Neuronal stem cell (in vitro differentiated cells): ENCODE results near the gene SLC7A10.

Experiments
- DNase-seq: peaks from one replicate; pipeline ENCODE4 v3.0.0-alpha.2; 2013; ENCODE audit warnings: low spot score
- H2AFZ ChIP-seq: one replicate; pipeline ENCODE4 v1.6.1; 2013; ENCODE audit warnings: mild to moderate bottlenecking, low read length, inconsistent platforms
- H2AK5ac ChIP-seq: 2 replicates; pipeline ENCODE4 v1.6.1; 2013; ENCODE audit warnings: low read depth, mild to moderate bottlenecking, inconsistent platforms, low read length, moderate library complexity, mixed read lengths
- H2BK120ac ChIP-seq: 2 replicates; pipeline ENCODE4 v1.6.1; 2013; ENCODE audit warnings: low read depth, mild to moderate bottlenecking, inconsistent platforms, low read length, moderate library complexity, mixed read lengths
- H2BK12ac ChIP-seq: one replicate; pipeline ENCODE4 v1.6.1; 2013; ENCODE audit warnings: low read length, inconsistent platforms
- H2BK15ac ChIP-seq: 2 replicates; pipeline ENCODE4 v1.6.1; 2013; ENCODE audit warnings: mild to moderate bottlenecking, low read length, inconsistent platforms, mixed read lengths
- H2BK5ac ChIP-seq: one replicate; pipeline ENCODE4 v1.6.1; 2013; ENCODE audit warnings: inconsistent platforms, mild to moderate bottlenecking, low read length, moderate library complexity
- H3K14ac ChIP-seq: one replicate; pipeline ENCODE4 v1.6.1; 2013; ENCODE audit warnings: low read length, inconsistent platforms
- H3K18ac ChIP-seq: 2 replicates; pipeline ENCODE4 v1.6.1; 2013; ENCODE audit warnings: low read length, inconsistent platforms
- H3K23ac ChIP-seq: 2 replicates; pipeline ENCODE4 v1.6.1; 2013; ENCODE audit warnings: low read depth, mild to moderate bottlenecking, mixed read lengths, low read length, inconsistent platforms; ENCODE audit not compliant: poor library complexity
- H3K27ac ChIP-seq: replicated peaks from 3 replicates; pipeline ENCODE4 v1.5.1; 2013; ENCODE audit warnings: low read length, inconsistent platforms
- H3K27me3 ChIP-seq, 3 experiments: 2 replicates each; pipeline ENCODE4 v1.6.1; 2013; ENCODE audit warnings: low read length in 3 of 3, mild to moderate bottlenecking in 2 of 3, inconsistent platforms in 1 of 3, low read depth in 1 of 3, mixed read lengths in 1 of 3, moderate library complexity in 1 of 3; ENCODE audit not compliant: control insufficient read depth in 3 of 3, insufficient read depth in 3 of 3
- H3K36me3 ChIP-seq, 2 donors: replicated peaks in 1 of 2; 2 replicates each; pipeline ENCODE4 v1.6.1; 2013; ENCODE audit warnings: low read length in 2 of 2; ENCODE audit not compliant: control insufficient read depth in 2 of 2, insufficient read depth in 2 of 2
- H3K4ac ChIP-seq: 2 replicates; pipeline ENCODE4 v1.6.1; 2013; ENCODE audit warnings: inconsistent platforms, mild to moderate bottlenecking, low read length, moderate library complexity
- H3K4me1 ChIP-seq, 2 donors: 1 replicate in 1 of 2; 2 replicates in 1 of 2; pipeline ENCODE4 v1.6.1; 2013; ENCODE audit warnings: low read length in 2 of 2, low read depth in 1 of 2; ENCODE audit not compliant: control insufficient read depth in 2 of 2, insufficient read depth in 1 of 2
- H3K4me2 ChIP-seq: one replicate; pipeline ENCODE4 v1.6.1; 2013; ENCODE audit warnings: mild to moderate bottlenecking, low read length, inconsistent platforms; ENCODE audit not compliant: insufficient read depth, poor library complexity, severe bottlenecking
- H3K4me3 ChIP-seq, 2 donors: 2 replicates each; pipeline ENCODE4 v1.5.1; 2013; ENCODE audit warnings: low read length in 2 of 2, mild to moderate bottlenecking in 2 of 2, inconsistent platforms in 1 of 2, moderate library complexity in 1 of 2
- H3K79me1 ChIP-seq: one replicate; pipeline ENCODE4 v1.6.1; 2013; ENCODE audit warnings: low read depth, mild to moderate bottlenecking, inconsistent platforms, low read length, moderate library complexity
- H3K9ac ChIP-seq: one replicate; pipeline ENCODE4 v1.6.1; 2013; ENCODE audit warnings: mild to moderate bottlenecking, low read depth, low read length, inconsistent platforms; ENCODE audit not compliant: poor library complexity
- H3K9me3 ChIP-seq, 2 donors: replicated peaks in 1 of 2; 2 replicates each; pipeline versions ENCODE3 to v1.6.1; 2013; ENCODE audit warnings: low read length in 2 of 2, mild to moderate bottlenecking in 2 of 2, inconsistent platforms in 1 of 2, low read depth in 1 of 2, mixed read lengths in 1 of 2, moderate library complexity in 1 of 2; ENCODE audit not compliant: control insufficient read depth in 2 of 2, insufficient read depth in 1 of 2
- H4K8ac ChIP-seq: one replicate; pipeline ENCODE4 v1.6.1; 2013; ENCODE audit warnings: low read depth, mild to moderate bottlenecking, inconsistent platforms, low read length, moderate library complexity
- H4K91ac ChIP-seq: one replicate; pipeline ENCODE4 v1.6.1; 2013; ENCODE audit warnings: low read length, low read depth, mild to moderate bottlenecking, inconsistent platforms; ENCODE audit not compliant: poor library complexity
- WGBS, 2 donors: extraction: QIAGEN DNeasy Blood & Tissue Kit; methylation state at CpG; one replicate each; pipeline ENCODE4 v1.1.7; 2013; ENCODE audit warnings: missing lambda C conversion rate in 2 of 2, mixed read lengths in 1 of 2; ENCODE audit not compliant: insufficient read length in 2 of 2, insufficient replicate concordance in 1 of 2; ENCODE audit errors: extremely low coverage in 2 of 2; 5-methylcytosine and 5-hydroxymethylcytosine counted together

The SLC7A10 gene

GRCh38 chr19:33240181-33240771 is 14.6 kb upstream of the SLC7A10 start:
- Histone ChIP-seq H3K36me3 (no peaks in the 10 kb centered on the region), H3K4ac (no peak overlapping the region), H3K27ac (no peak overlapping the region), H3K27me3 (peaks cover 0 to 20% (median 0%) of the 10 kb centered on the region in 3 experiments), H3K23ac (no peak overlapping the region), H2AK5ac (peak overlapping the region; percentile 15), H2BK12ac (no peak overlapping the region), H3K14ac (no peak overlapping the region), H3K4me2 (no peak overlapping the region), H3K79me1 (no peaks in the 10 kb centered on the region), H2BK120ac (no peak overlapping the region), H2BK15ac (no peak overlapping the region), H2AFZ (no peak overlapping the region), H3K4me3 (no peak overlapping the region), H3K9me3 (peaks cover 2 to 4% of the 10 kb centered on the region in 2 donors), H3K4me1 (no peaks in the 10 kb centered on the region), H4K8ac (no peak overlapping the region), H3K9ac (no peak overlapping the region), H3K18ac (peak overlapping the region; percentile 19), H4K91ac (no peak overlapping the region), H2BK5ac (no peak overlapping the region)
- no CpG with 5 or more reads among the region's 8 CpGs for WGBS, 2 donors
- no peak for DNase-seq

DNA sequence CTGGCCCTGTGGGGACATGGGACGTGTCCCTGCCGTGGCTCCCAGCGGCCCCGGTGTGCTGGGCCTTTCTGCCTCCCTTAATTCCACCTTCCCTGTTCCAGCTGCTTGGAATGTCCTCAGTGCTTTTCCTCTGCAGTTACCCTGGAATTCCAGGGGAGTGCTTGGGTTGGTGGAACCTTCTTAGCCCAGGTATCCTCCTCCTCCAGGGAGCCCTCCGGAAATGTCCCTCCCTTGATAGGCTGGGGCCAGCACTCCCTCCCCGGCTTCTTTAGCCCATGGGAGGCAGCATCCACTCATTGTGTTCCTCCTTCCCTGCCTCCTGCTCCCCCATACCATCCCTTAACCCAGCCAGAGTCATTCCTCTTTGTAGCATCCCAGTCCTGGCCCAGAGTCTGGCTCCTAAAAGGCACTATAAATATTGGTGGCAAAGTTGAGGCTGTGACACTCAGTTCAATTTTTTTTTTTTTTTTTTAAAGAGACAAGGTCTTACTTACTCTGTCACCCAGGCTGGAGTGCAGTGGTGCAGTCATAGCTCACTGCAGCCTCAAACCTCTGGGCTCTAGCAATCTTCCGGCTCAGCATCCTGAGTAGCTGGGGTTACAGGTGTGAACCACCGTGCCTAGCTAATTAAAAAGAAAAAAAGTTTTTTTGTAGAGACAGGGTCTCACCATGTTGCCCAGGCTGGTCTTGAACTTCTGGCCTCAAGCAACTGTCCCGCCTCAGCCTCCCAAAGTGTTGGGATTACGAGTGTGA is 13.7 kb upstream of the SLC7A10 start:
- no peak for DNase-seq
- no peak overlapping the region for H2BK15ac ChIP-seq
- H3K23ac ChIP-seq: no peak overlapping the region
- H3K36me3 ChIP-seq: no peaks in the 10 kb centered on the region
- H3K27me3 ChIP-seq: peaks cover 0 to 17% (median 0%) of the 10 kb centered on the region in 3 experiments
- no peak overlapping the region for H3K4ac ChIP-seq
- no peaks in the 10 kb centered on the region for H3K9me3 ChIP-seq
- no peaks in the 10 kb centered on the region for H3K4me1 ChIP-seq
- no peak overlapping the region for H3K4me2 ChIP-seq
- peak overlapping the region; percentile 25 for H2BK12ac ChIP-seq
- H3K18ac ChIP-seq: no peak overlapping the region
- H4K91ac ChIP-seq: no peak overlapping the region
- no peak overlapping the region for H2BK5ac ChIP-seq
- H3K27ac ChIP-seq: no peak overlapping the region
- no peak overlapping the region for H4K8ac ChIP-seq
- no peak overlapping the region for H3K4me3 ChIP-seq
- H2AFZ ChIP-seq: no peak overlapping the region
- no peak overlapping the region for H3K14ac ChIP-seq
- H2BK120ac ChIP-seq: no peak overlapping the region
- H2AK5ac ChIP-seq: peak overlapping the region; percentile 6
- no CpG with 5 or more reads among the region's 10 CpGs for WGBS, 2 donors
- peak overlapping the region; percentile 34 for H3K9ac ChIP-seq
- no peaks in the 10 kb centered on the region for H3K79me1 ChIP-seq

GRCh38 chr19:33238481-33239149 is 13.0 kb upstream of the SLC7A10 start:
- Histone ChIP-seq H3K14ac (no peak overlapping the region), H3K79me1 (no peaks in the 10 kb centered on the region), H3K27ac (no peak overlapping the region), H3K27me3 (peaks cover 0 to 17% (median 0%) of the 10 kb centered on the region in 3 experiments), H2BK12ac (peak overlapping the region; percentile 25), H3K4me3 (no peak overlapping the region), H2BK120ac (no peak overlapping the region), H3K23ac (no peak overlapping the region), H3K36me3 (no peaks in the 10 kb centered on the region), H2AK5ac (peak overlapping the region; percentile 6), H3K4ac (no peak overlapping the region), H3K9ac (peak overlapping the region; percentile 34), H3K18ac (no peak overlapping the region), H2AFZ (no peak overlapping the region), H4K91ac (no peak overlapping the region), H4K8ac (no peak overlapping the region), H3K4me1 (no peaks in the 10 kb centered on the region), H3K4me2 (no peak overlapping the region), H2BK5ac (no peak overlapping the region), H2BK15ac (no peak overlapping the region), H3K9me3 (no peaks in the 10 kb centered on the region)
- WGBS, 2 donors: no CpG with 5 or more reads among the region's 10 CpGs
- DNase-seq: no peak
